NCI-H2107 treated with DMSO at 0.1 percent for 48 hours (cell line): ENCODE results near the gene HHEX.
"Not testable (repeated sequence)": the region's sequence is repeated elsewhere in the genome, so short reads cannot be mapped to it uniquely, and the experiment has no call there.

Experiments
- DNase-seq: peaks from one replicate; lab custom pipeline; 2025; ENCODE audit not compliant: unreplicated experiment; lab: John Stamatoyannopoulos, UW

Gene HHEX

GRCh38 chr10:92732958-92733357 lies 43.2 kb downstream of the HHEX start:
- no peak for DNase-seq

- DNase-seq: no peak
Measured at GRCh38 chr10:92734301-92734700, 44.5 kb downstream of the HHEX start.

- no peak for DNase-seq
Measured at GRCh38 chr10:92735938-92736337, 46.2 kb downstream of the HHEX start.

GRCh38 chr10:92737484-92737883 lies 47.7 kb downstream of the HHEX start:
- no peak for DNase-seq

GRCh38 chr10:92740762-92741161 lies 51.0 kb downstream of the HHEX start:
- no peak for DNase-seq

GRCh38 chr10:92741741-92742140 lies 52.0 kb downstream of the HHEX start:
- DNase-seq: not testable (repeated sequence)

- no peak for DNase-seq
Measured at GRCh38 chr10:92742331-92743228, 52.8 kb downstream of the HHEX start.
